Measurements from ENCODE around the gene PHLPP1. TPM values are rescaled to one million over a fixed set of nuclear protein-coding genes. Genes with fewer than 3 reads are reported as not detected.

Gene PHLPP1
- polyA plus RNA-seq, 2 of the 4 experiments (the other 2 are of a cell fraction), result 6.5 to 12.1 TPM

GRCh38 chr18:62788876-62789275 is 73.5 kb downstream of the PHLPP1 start:
- ATAC-seq (no peak), FAIRE-seq (no peak), DNase-seq (ENCODE audit: low read depth in 1 of 2, low spot score in 1 of 2) (no peak)
- TF ChIP-seq POLR2AphosphoS2 (conservative IDR thresholded peaks at IDR 0.05; ENCODE audit: low read length), result no peak
- POLR2A ChIA-PET, result no interaction called here
- no peaks in the 10 kb centered on the region for H3K9me3 ChIP-seq
- no peak overlapping the region for H3K4me3 ChIP-seq
- peaks cover 50% of the 10 kb centered on the region for H3K4me1 ChIP-seq
- CTCF ChIA-PET, result interaction anchor here (1.3 kb wide), 1 partner anchor 169 kb away, joined by 3 read pairs; no protein-coding TSS in a partner anchor
- WGBS (ENCODE audit: missing lambda C conversion rate), result 68% methylated on average over 3 of the region's 3 CpGs
- H3K4me2 ChIP-seq, result peak overlapping the region; percentile 17; the same call in 1 of the 3 replicates
- no peak overlapping the region for H3K27ac ChIP-seq

GRCh38 chr18:62790871-62791772 is 75.8 kb downstream of the PHLPP1 start:
- no peak overlapping the region for H3K4me2 ChIP-seq
- no peak for ATAC-seq
- no peak for TF ChIP-seq E2F6 (IDR thresholded peaks at IDR 0.05; ENCODE audit: borderline replicate concordance, low read depth)
- no peak for TF ChIP-seq GATA3 (IDR thresholded peaks at IDR 0.05; ENCODE audit: borderline replicate concordance)
- no peak for DNase-seq (ENCODE audit: low read depth in 1 of 2, low spot score in 1 of 2)
- H3K9me3 ChIP-seq, result no peaks in the 10 kb centered on the region
- FAIRE-seq, result no peak
- POLR2A ChIA-PET, result no interaction called here
- peaks cover 29% of the 10 kb centered on the region for H3K4me1 ChIP-seq
- CTCF ChIA-PET, result no interaction called here
- H3K4me3 ChIP-seq, result no peak overlapping the region
- WGBS (ENCODE audit: missing lambda C conversion rate), result 87% methylated on average over 7 of the region's 7 CpGs
- no peak overlapping the region for H3K27ac ChIP-seq

GRCh38 chr18:62792016-62792415 is 76.7 kb downstream of the PHLPP1 start:
- ChIA-PET CTCF (no interaction called here), POLR2A (no interaction called here)
- no peak overlapping the region for H3K4me3 ChIP-seq
- no peaks in the 10 kb centered on the region for H3K9me3 ChIP-seq
- ATAC-seq (no peak), DNase-seq (ENCODE audit: low read depth in 1 of 2, low spot score in 1 of 2) (no peak), FAIRE-seq (no peak)
- TF ChIP-seq KDM1A (IDR thresholded peaks at IDR 0.05; ENCODE audit: low read depth) (no peak), TFCP2L1 (CRISPR knock-in tag; IDR thresholded peaks at IDR 0.05) (no peak), ZSCAN20 (CRISPR knock-in tag; IDR thresholded peaks at IDR 0.05) (no peak), EP300 (IDR thresholded peaks at IDR 0.05) (no peak), SMC3 (IDR thresholded peaks at IDR 0.05) (no peak)
- peaks cover 34% of the 10 kb centered on the region for H3K4me1 ChIP-seq
- H3K27ac ChIP-seq, result no peak overlapping the region
- no peak overlapping the region for H3K4me2 ChIP-seq
- 76% methylated on average over 1 of the region's 1 CpG for WGBS (ENCODE audit: missing lambda C conversion rate)

- H3K4me1 ChIP-seq, result peaks cover 31% of the 10 kb centered on the region; the same call in 2 of the 3 replicates
- no peak overlapping the region for H3K4me2 ChIP-seq
- H3K4me3 ChIP-seq, result no peak overlapping the region
- TF ChIP-seq PBX3 (IDR thresholded peaks at IDR 0.05) (no peak), CEBPB (IDR thresholded peaks at IDR 0.05) (no peak), RNF2 (IDR thresholded peaks at IDR 0.05; ENCODE audit: borderline replicate concordance, low read depth) (no peak), KDM1A (IDR thresholded peaks at IDR 0.05; ENCODE audit: low read depth) (no peak), GATA3 (IDR thresholded peaks at IDR 0.05; ENCODE audit: borderline replicate concordance) (no peak), ZC3H11A (IDR thresholded peaks at IDR 0.05) (no peak), ZFP36 (IDR thresholded peaks at IDR 0.05; ENCODE audit: borderline replicate concordance, partially characterized antibody) (no peak)
- CTCF ChIA-PET, result no interaction called here
- no peak overlapping the region for H3K27ac ChIP-seq
- 91% methylated on average over 3 of the region's 3 CpGs for WGBS (ENCODE audit: missing lambda C conversion rate)
- ATAC-seq, result no peak
- POLR2A ChIA-PET, result interaction anchor here (0.7 kb wide), 1 partner anchor 17 kb away, joined by 13 read pairs; no protein-coding TSS in a partner anchor
- no peaks in the 10 kb centered on the region for H3K9me3 ChIP-seq
- FAIRE-seq, result no peak
- DNase-seq (ENCODE audit: low read depth in 1 of 2, low spot score in 1 of 2), result no peak
Observed at GRCh38 chr18:62795813-62796212, 80.5 kb downstream of the PHLPP1 start.

GRCh38 chr18:62796216-62796621 is 80.9 kb downstream of the PHLPP1 start:
- H3K4me2 ChIP-seq, result 0 out of 3 replicates have a peak overlapping the region, but pooled peaks have one; percentile 2
- FAIRE-seq (no peak), DNase-seq (ENCODE audit: low read depth in 1 of 2, low spot score in 1 of 2) (no peak), ATAC-seq (no peak)
- H3K9me3 ChIP-seq, result no peaks in the 10 kb centered on the region
- ChIA-PET CTCF (no interaction called here), POLR2A (no interaction called here)
- 66% methylated on average over 1 of the region's 1 CpG for WGBS (ENCODE audit: missing lambda C conversion rate)
- peaks cover 32% of the 10 kb centered on the region; the same call in 2 of the 3 replicates for H3K4me1 ChIP-seq
- no peak overlapping the region for H3K27ac ChIP-seq
- H3K4me3 ChIP-seq, result no peak overlapping the region
- TF ChIP-seq POLR2A (IDR thresholded peaks at IDR 0.05; ENCODE audit: low read length) (no peak), FOSL2 (IDR thresholded peaks at IDR 0.05) (no peak), FOSL2 (CRISPR knock-in tag; IDR thresholded peaks at IDR 0.05) (no peak), POLR2AphosphoS2 (conservative IDR thresholded peaks at IDR 0.05; ENCODE audit: low read length) (no peak), BHLHE40 (IDR thresholded peaks at IDR 0.05; ENCODE audit: low read depth, low read length) (no peak), CHD4 (IDR thresholded peaks at IDR 0.05; ENCODE audit: borderline replicate concordance) (no peak), CTCF (IDR thresholded peaks at IDR 0.05) (no peak), FOXS1 (CRISPR knock-in tag; IDR thresholded peaks at IDR 0.05) (no peak), JUN (IDR thresholded peaks at IDR 0.05) (no peak)
